GM19023 (cell line): ENCODE measurements around the gene MTHFSD.
A peak's percentile ranks its signal among the peaks of the same experiment; 100 is the strongest.
"Not testable (repeated sequence)": the region's sequence is repeated elsewhere in the genome, so short reads cannot be mapped to it uniquely, and the experiment has no call there.

ENCODE experiments used
- ATAC-seq: cut with Tn5 transposase; IDR thresholded peaks from one replicate; pipeline ENCODE4 v1.9.1; 2021; ENCODE audit warnings: mild to moderate bottlenecking, moderate library complexity; ENCODE audit not compliant: unreplicated experiment

The MTHFSD gene, protein sequence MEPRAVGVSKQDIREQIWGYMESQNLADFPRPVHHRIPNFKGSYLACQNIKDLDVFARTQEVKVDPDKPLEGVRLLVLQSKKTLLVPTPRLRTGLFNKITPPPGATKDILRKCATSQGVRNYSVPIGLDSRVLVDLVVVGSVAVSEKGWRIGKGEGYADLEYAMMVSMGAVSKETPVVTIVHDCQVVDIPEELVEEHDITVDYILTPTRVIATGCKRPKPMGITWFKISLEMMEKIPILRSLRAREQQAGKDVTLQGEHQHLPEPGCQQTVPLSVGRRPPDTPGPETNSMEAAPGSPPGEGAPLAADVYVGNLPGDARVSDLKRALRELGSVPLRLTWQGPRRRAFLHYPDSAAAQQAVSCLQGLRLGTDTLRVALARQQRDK

DNA sequence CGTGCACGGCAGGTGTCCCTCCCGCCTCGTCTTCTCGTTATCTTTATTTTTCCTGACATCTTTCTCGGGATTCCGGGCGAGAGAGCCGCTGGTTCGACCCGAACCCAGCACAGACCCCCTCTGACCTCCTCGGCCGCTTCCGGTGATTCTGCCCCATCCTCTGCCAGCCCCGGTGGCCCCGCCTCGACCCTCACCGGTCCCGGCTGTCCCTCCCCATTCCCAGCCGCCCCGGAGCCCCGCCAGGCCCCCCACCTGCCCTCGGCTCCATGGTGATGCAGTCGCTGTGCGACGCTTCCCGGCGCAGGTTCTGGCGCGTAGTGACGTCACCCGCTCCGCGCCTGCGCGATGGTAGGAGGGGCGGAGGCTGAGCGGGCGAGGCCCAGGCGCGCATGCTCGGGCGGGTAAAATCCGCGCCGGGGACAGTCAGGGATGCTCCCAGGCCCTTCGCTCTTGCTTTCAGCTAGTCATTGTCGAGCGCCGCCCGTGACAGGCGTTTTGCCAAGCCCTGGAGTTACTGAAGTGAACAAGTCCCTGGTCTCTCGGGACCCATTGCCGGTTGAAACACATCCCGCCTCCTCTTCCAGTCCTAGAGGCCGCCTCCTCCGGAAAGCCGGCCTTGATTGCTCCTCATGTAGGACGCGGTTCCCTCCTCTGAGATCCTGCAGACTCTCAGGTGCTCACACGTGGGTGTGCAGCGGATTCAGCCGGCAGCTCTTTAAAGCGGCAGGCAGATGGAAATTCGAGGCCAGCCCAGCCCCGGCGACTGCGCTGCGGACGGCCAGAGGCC, at the start of gene MTHFSD:
Gene MTHFSD, minus strand, starts transcription at position 319 of the 787 bp plus-strand sequence. Its CDS starts 51 bp downstream, at position 268.
- ATAC-seq, result peak; percentile 77

DNA sequence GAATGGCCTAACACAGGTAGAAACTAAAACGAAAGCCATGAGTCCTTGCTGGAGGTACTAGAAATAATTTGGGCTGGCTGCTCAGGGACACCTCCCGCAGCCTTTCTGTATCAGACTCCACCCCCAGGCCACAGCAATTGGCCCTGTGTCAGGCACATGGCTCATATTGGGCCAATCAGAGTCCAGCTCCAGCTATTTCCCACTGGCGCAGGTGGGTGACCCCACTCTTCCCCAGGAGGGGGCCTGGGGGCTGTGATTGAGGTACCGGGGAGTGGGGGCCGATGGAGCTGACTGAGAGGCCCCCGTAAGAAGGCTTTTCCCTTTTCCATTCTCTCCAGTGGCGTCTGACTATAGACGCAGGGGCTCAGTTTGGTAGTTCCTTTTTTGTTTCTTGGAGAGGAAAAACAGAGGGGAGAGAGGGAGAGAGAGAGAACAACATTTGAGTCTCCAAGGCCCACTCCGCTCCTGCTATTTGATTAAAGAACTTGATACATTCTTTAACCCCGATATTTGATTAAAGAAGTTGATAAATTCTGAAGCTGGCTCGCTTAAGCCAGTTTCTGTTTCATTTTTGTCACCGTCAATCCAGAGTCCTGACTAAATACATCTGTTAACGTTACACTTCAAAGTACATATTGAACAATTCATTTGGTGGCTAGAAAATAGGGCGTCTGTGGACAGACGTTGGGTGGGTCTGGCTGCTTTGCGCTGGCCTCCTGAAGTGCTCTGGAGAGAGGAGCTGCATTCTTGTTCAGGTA, 49.6 kb upstream of the MTHFSD start:
- ATAC-seq, result no peak

DNA sequence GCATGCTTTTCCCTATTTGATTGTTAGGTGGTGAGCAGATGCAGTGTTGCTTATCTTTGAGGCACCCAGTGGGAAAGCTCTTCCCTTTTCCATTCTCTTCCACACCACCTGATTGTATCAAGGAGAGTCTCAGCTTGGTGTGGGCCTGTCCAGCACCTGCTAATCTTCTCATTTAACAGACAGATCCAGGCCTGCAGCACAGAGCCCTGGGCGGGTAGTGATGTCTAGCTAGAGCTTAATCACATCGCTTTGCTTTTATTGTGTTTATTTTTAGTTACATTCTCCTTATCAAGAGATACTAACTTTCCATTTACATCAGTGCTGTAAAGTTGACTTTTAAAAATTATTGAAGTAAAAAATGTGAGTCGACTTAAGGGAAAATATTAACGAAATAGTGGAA, 47.5 kb upstream of the MTHFSD start:
- ATAC-seq, result no peak

DNA sequence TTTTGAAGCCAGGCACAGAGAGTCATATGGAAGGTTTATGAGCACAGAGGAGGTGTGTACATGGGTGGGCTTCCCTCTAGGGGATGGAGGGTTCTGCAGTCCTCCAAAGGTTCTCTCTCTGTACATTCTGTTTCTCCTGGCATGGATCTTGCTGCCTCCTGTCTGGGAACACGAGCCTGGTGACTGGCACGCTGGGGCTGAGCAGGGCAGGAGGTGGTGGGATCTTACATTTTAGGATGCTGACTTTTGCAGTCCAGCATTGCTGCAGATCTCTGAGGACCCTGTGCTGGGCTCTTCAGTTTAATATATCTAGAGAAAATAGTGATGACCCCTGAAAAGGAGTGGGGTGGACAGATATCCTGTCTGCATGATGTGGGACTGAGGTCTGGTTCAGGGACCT, 46.3 kb upstream of the MTHFSD start:
- no peak for ATAC-seq

DNA sequence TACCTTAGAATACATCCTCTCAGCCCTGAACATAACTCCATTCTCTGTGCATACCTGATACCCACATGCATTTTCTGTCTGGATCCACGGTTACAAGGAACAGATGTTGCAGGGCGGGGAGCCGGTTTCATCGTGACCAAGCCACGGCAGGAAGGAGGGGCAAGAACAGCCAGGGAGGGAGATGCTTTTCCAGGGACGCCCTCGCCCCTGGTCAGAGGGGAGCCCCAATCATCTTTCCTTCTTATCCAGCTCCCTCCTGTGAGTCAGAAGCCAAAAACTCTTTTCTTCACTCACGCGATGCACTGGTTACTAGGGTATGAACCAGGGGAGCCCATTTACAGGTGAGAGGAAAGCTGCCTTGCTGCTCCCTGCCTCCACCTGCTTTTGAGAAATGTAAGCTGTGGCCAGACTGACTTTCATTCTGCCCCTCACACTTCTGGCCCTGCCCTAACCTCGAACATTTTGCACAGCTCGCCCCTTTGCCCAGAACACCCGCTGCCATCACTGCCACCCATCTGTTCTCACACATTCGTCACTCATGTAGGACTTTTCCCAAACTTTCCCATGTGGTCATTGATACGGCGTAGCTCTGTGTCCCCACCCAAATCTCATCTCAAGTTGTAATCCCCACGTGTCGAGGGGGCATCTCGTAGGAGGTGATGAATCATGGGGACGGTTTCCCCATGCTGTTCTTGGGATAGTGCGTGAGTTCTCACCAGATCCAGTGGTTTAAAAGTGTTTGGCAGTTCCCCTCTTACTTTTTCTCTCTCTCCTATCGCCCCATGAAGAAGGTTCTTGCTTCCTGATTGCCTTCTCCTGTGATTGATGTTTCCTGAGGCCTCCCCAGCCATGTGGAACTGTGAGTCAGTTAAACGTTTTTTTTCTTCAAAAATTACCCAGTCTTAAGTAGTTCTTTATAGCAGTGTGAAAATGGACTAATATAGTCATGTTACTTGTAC, 43.9 kb upstream of the MTHFSD start:
- ATAC-seq, result no peak

DNA sequence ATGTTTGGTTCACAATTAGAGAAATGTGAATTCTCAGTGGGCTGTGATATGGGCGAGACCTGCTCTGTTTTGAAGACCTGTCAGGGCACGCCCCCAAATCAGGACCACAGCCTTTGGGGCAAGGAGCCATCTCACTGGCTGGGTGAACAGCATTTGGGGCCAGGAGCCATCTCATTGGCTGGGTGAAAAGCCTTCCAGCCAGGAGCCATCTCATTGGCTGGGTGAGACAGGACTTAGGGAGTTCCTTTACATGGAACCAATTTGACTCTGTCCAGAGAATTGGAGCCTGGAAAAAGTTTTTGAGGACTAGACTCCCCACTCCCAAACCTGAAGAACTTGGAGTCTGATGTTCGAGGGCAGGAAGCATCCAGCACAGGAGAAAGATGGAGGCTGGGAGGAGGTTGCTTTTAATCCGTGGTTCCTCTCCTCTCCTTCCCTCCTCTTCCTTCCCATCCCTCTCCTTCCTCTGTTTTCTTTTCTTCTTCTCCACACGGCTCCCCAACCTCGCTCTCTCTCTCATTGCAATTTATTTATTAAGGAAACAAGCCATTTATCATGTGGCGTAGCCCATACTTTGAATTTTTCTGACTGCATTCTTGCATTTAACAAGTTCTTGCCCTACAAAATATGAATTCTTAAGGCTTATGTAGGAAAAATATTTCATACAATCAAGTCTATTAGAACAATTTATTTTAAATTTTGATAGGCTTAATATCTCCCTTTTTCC, 43.0 kb upstream of the MTHFSD start:
- no peak for ATAC-seq

DNA sequence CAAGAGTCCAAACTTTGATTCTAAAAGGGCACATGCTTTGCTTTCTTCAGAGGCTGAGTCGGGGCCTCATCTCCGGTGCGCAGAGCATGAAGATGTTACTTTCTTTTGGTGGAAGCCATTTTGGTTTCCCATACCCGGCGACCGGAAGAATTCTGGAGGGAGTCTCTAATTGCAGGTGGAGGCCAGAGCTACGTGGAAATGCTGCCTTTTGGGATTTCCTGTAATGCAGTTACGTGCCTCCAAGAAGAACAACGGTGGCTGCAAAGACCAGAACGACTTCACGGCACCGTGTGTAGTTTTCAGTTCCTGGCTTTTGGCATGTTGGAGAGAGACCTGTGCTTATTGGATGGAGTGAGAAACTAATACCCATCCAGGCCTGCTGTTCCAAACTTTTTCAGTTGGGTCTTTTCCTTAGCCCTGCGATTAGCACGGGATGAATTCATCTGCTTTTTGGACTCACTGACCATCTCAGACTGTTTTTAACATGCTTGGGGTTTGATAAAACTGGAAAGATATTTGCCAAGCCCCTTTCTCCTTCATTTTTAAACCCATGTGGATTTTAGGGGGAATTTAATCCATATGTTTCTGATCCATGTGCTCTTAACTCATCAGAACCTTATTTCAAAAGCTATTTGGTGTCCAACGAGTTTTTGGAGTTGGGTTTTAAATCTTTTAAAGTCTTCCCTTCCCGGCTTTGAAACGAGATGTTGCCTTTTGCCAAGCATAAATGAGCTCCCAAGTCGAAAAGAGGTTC, 42.3 kb upstream of the MTHFSD start:
- ATAC-seq, result no peak

DNA sequence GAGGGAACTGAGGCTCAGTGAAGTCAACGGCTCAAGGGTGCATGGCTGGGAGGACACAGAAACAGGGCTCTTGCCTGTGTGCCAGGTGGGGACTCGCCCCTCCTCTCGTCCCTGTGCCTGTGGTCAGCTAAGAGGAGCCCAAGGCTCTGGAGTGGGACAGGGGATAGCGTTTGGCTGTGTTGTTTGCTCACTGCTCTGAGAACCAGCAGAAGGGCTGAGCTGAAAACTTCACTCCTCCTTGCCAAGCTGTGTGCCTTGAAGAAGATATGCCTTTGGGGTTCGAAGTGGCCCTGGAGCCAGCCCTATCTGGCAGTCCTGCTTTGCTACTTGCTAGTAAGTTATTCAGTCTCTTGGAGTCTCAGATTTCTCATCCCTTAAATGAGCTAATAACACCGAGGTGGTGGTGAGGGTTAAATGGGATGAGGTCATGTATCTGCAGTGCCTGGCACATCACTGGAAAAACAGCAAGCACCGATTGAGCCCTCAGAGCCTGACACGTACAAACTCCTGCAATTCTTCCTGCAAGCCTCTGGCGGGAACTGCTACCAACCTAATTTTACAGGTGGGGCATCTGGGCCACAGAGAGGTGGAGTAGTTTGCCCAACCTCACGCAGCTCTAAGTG, 41.1 kb upstream of the MTHFSD start:
- ATAC-seq, result no peak

DNA sequence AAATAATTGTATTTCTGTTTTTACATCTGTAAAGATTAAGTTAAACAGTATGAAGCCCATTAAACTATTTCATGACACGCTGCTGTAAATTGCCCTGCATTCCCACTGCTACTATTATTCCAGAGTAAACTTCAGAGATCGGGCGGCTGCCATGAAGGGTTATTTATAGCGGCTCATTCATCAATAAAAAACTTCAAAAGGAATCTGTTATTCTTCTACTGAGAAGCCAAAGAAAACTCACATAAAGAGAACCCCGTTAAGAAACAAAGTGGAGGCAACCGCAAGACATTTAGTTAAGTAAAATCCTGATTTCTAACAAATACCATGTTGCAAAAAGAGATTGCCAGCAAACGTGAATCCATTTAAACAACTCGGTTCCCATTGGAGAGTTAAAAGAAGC, 39.7 kb upstream of the MTHFSD start:
- ATAC-seq, result no peak

DNA sequence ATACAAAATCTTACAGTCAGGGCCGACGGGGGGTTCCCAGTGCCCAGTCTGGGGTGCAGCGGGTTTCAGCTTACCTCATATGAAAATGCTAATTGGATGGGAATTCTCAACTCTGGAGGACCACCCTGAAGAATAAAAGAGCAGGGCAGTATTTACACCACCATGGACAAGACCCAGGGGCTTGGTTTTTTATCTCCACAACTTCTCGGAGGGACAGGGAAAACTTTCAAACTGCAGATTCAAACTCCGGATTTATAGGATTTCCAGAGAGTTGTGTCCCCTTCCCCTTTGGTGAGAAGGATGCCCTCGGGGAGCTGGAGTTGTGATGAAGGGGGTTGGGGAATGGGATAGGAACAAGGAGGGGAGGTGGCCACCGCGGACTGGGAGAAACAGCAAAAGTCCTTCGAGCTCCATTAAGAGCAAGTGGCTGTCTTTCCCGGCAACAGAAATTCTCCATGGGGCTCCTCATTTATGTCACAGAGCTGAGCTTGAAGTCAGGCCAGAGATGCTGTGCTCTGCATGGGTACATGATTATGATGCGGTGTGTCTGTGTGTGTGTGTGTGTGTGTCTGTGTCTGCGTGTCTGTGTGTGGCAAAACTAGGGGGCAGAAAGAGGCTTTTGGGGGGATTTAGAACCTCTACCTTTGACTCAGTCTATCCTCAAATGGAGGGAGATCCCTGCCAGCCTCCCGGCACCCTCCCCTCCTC, 39.0 kb upstream of the MTHFSD start:
- ATAC-seq, result no peak

DNA sequence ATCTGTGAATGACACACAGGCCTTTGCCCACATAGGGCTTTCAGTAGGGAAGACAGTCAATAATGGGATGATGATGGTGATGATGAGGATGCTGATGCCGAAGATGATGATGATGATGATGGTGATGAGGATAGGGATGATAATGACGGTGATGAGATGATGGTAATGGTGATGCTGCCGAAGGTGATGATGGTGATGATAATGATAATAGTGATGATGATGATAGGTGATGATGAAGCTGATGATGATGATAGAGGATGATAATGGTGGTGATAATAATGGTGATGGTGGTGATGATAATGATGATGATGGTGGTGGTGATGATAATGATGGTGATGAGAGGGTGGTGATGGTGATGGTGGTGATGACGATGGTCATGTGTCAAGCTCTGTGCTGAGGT, 36.2 kb upstream of the MTHFSD start:
- no peak for ATAC-seq

DNA sequence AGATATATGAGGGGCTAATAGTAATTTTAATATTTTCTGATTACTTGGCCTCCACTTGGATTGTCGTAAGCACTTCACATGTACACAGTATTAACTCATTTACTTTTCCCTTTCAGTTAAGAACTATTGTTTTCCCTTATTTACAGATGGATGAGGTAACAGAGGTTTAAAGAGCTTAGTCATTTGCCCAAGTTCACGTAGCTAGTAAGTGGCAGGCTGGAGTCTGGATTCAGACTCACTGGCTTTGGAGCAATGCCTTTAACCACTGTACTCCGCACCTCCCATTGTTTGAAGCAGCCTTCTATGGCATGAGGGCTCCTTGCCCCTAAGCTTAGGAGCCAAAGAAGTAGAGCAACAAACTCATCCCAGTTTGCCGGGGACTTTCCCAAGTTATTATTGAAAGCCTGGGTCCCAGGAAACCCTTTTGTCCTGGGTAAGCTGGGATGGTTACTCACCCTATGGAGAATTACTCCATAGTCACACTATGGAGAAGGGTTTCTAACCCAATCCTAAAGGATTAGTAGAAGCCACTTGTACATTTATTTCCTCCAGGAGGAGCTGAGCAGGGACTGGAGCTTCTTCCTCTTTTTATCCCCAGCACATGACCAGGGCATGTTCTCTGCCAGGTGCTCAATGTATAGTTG, 35.6 kb upstream of the MTHFSD start:
- no peak for ATAC-seq

DNA sequence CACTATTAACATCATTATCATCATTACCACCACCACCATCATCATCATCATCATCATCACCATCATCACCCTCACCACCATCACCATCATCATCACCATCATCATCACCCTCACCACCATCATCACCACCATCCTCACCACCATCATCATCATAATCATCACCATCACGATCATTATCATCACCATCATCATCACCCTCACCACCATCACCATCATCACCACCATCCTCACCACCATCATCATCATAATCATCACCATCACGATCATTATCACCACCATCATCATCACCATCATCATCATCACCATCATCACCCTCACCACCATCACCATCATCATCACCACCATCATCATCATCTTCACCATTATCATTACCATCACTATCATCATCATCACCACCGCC, 32.9 kb upstream of the MTHFSD start:
- not testable (repeated sequence) for ATAC-seq

DNA sequence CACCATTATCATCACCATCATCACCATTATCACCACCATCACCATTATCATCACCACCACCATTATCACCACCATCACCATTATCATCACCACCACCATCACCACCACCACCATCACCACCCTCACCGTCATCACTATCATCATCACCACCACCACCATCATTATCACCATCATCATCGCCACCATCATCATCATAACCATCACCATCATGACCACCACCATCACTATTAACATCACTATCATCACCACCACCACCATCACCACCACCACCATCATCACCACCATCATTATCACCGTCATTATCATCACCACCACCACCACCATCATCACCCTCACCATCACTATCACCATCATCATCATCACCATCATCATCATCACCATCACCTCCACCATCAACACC, 32.5 kb upstream of the MTHFSD start:
- ATAC-seq, result no peak

DNA sequence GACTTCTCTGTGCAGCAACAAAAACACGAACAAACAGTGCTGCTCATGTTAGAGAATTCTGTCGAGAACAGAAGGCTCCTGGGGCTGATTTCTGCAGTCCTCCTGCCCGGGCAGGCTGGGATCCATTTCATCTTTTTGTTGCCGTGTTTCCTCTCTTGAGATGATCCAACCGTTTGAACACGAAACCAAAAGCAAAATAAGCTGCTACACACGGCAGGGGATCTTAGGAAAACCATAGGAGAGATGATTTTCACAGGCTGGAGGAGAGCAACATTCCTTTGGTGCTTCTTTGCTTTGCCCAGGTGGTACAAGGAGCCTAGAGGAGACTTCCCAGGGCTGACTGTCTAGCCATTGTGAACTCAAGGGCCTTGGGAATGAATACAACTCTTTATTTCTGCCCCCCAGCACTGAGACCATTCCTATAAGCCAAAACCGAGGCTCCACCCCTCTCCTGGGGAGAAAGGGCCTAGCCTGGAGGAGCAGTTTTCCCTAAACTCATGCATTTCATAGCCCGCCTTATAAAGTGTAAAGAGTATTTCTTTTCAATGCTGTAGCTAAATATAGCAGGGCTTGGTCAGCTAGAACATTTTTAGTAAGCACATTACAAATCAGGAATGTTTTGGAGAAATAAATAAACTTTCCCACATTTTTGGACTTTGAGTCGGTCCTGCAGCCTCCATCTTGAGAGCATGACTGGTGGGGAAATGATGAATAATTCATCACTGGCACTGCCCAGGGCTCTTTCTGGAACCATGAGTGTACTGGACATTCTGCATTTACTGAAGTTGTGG, 31.0 kb upstream of the MTHFSD start:
- ATAC-seq, result no peak
